HG03039 (cell line): ENCODE results near the gene AFF3.
"Not testable (repeated sequence)": the region's sequence is repeated elsewhere in the genome, so short reads cannot be mapped to it uniquely, and the experiment has no call there.

Experiments used
- ATAC-seq: cut with Tn5 transposase; IDR thresholded peaks from one replicate; pipeline ENCODE4 v1.9.1; 2021; ENCODE audit warnings: mild to moderate bottlenecking, moderate library complexity; ENCODE audit not compliant: unreplicated experiment

Gene AFF3

DNA sequence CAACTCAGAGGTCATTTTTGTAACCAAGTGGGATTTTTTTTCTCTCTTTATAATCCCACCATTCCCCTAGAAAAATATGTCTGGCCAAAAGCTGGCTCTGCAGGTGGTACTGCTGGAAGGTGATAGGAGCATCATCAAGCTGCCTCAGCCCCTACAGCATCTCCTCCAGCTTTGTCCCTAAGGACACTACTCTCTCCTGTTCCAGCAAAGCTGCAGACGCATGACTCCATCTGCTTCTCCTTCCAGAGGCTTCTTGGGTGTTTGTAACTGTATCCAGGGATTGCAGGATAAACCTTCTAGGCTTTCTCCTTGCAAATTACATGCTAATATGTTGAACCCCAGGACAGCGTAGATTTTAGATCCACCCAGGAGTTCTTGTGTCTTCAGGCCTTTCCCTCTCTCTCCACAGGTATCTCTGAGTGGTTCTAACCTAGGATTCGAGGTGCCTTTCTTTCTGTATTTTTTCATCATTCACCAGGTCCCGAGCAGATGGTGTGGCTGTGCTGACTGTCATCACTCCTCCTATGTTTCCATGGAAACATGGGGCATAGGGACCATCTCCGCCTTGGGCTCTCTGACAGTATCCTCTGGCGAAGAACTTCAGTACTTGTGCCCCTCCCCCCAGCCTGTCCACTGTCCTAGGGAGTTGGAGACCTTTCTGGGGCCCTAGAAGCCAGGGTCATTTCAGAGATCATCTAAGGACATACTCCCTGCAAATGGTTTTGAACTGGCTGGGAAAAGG is 34.3 kb downstream of the AFF3 start:
- ATAC-seq = no peak

GRCh38 chr2:100107440-100107839 is 35.0 kb downstream of the AFF3 start:
- ATAC-seq = no peak

GRCh38 chr2:100106460-100106859 is 35.9 kb downstream of the AFF3 start:
- ATAC-seq = no peak

DNA sequence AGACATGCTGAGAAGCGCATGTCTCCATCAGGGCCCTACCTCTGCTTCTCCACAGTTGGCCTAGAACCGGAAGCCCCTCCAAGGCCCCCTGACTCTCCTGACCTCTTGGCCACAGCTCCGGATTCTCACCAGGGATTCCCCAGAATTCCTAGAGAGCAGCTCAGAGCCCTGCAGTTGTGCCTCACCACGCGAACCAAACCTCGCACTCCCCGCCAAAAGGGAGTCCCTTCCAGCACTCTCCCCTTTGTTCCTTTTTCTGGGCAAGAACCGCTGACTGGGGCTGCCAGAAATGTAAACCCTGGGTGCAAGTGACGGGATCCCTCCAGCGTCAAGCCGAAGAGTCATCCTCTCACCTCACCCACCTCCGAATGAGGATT is 36.7 kb downstream of the AFF3 start:
- ATAC-seq = no peak

GRCh38 chr2:100104718-100105677 is 37.4 kb downstream of the AFF3 start:
- no peak for ATAC-seq

DNA sequence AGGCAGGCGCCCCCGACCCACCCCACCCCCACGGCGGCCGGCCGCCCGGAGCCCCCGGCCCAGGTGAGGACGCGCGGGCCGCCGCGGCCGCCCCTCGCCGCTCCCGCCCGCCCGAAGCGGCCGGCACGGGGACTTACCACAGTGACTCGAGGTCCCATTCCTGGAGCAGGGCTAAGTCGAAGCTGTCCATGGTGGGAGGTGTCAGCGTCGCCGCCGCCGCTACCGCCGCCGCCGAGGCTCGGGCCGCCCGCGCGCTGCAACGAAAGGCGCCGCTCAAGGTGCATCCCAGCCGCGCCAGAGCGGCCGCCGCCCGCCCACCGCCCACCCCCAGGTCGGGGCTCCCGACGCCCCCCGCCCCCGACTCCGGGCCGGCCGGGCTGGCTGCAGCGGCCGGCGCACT is 38.1 kb downstream of the AFF3 start:
- ATAC-seq = not testable (repeated sequence)

DNA sequence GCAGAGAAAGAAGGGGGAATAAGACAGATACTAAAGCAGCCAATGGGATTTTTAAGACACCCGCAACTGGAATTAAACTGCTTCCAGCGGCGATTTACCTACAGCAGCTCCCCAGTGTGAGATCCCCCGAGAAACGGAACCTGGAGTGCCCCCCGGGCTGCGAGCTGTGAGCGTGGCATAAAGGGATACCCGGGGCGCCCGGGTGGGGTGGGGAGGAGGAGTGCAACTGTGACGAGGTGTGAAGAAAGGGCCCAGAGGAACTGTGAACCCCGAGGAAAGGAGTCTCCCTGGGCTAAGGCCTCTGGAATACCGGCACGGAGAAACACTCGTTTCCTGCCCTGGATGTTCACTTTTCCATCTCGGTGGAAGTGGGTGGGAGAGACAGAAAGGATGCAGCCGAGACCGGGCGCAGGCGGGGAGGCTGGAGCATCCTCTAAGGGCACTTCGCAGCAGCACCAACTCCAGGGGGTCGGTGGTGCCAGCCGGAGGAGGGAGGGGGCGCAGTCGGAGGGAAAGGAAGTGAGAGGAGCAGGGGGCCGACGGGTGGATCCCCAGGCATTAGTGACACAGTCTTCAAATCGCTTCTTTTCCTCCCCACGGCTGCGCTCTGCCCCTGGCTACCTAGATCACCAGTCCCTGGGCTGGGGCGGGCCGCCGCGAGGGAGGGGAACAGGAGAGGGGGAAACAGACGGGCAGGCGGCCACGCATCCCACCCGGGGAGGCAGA is 38.7 kb downstream of the AFF3 start:
- not testable (repeated sequence) for ATAC-seq

GRCh38 chr2:100102466-100103180 is 39.8 kb downstream of the AFF3 start:
- not testable (repeated sequence) for ATAC-seq

- not testable (repeated sequence) for ATAC-seq
Measured at GRCh38 chr2:100098855-100099254, 43.5 kb downstream of the AFF3 start.

DNA sequence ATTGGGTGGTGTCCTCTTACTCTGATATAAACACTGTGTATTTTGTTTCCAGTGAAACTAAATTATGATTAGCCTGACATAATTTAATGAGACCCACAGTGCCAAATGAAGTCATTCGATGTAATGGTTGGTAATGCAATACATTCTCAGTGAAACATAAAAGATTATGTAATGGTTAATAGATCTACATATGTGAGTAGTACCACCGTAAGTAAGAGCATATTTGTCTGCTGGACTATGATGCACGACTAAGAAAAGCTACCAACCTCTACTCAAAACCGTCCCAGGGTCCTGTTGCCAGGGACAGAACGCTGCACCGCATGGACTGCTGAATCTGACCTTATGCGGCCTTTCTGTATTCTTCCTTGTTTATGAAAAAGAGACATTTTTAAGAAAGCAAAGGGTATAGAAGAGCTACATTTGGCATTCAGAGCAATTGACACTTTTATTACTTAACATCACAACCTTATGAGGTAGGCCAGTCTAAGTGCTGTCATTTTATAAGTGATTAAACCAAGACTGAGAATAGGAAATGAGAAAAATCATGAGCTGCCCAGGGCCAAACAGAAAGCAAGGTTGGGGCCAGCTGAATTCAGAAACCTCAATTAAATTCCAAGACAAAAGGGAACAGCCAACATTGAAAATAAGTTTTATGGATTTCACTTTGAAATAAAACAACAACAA is 44.6 kb downstream of the AFF3 start:
- ATAC-seq = not testable (repeated sequence)

- ATAC-seq = not testable (repeated sequence)
Measured at GRCh38 chr2:100095845-100096244, 46.5 kb downstream of the AFF3 start.

- not testable (repeated sequence) for ATAC-seq
Measured at GRCh38 chr2:100091807-100092206, 50.6 kb downstream of the AFF3 start.

GRCh38 chr2:100085744-100086143 is 56.6 kb downstream of the AFF3 start:
- ATAC-seq = not testable (repeated sequence)

- ATAC-seq = not testable (repeated sequence)
Measured at GRCh38 chr2:100083421-100084216, 58.8 kb downstream of the AFF3 start.

- not testable (repeated sequence) for ATAC-seq
Measured at GRCh38 chr2:100082302-100082978, 60.0 kb downstream of the AFF3 start.

DNA sequence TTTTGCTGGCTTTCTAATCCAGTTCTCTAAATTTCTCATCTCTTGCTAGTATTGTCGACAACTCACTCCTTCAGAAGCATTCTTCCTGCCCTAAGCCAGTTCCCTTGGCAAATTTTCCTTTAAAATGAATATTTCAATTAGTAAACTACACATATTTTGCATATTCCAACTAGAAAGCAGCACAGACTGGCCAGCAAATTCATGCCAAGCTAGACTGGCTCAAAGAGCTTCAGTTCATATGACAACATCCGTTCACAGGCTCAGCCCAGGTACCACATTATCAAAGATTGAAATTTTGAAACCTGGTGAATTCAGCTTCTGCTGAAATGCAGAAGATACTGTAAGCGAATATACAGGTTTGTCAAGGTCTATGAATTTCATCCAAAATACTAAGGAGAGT is 64.5 kb downstream of the AFF3 start:
- no peak for ATAC-seq

GRCh38 chr2:100077456-100077855 is 64.9 kb downstream of the AFF3 start:
- ATAC-seq = no peak

DNA sequence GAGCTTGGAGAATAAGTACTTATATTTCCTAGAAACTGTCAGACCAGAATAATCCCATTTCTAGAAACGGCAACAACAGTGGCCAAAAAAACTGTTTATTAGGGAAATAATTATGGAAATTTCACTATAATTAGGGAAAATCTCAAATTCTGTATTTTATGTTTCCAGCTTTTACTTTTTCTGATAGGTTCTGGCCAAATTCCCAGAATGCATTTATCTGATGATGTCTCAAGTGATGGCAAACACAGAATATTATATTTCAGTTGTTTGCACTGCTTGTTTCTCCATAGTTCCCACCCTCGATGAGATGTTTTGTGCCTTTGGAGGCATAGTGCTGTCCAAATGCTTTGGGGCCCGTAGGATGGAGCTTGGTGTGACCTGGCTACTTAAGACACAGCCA is 66.9 kb downstream of the AFF3 start:
- no peak for ATAC-seq

- no peak for ATAC-seq
Measured at GRCh38 chr2:100073110-100073509, 69.3 kb downstream of the AFF3 start.
